Limb (tissue), 2 donors: Measurements from ENCODE around the gene PRSS38.

Experiments used
- DNase-seq, 2 donors: peaks; one replicate each; pipeline ENCODE4 v3.0.0-alpha.2; 2016; ENCODE audit errors: extremely low spot score in 2 of 2

Gene PRSS38

DNA sequence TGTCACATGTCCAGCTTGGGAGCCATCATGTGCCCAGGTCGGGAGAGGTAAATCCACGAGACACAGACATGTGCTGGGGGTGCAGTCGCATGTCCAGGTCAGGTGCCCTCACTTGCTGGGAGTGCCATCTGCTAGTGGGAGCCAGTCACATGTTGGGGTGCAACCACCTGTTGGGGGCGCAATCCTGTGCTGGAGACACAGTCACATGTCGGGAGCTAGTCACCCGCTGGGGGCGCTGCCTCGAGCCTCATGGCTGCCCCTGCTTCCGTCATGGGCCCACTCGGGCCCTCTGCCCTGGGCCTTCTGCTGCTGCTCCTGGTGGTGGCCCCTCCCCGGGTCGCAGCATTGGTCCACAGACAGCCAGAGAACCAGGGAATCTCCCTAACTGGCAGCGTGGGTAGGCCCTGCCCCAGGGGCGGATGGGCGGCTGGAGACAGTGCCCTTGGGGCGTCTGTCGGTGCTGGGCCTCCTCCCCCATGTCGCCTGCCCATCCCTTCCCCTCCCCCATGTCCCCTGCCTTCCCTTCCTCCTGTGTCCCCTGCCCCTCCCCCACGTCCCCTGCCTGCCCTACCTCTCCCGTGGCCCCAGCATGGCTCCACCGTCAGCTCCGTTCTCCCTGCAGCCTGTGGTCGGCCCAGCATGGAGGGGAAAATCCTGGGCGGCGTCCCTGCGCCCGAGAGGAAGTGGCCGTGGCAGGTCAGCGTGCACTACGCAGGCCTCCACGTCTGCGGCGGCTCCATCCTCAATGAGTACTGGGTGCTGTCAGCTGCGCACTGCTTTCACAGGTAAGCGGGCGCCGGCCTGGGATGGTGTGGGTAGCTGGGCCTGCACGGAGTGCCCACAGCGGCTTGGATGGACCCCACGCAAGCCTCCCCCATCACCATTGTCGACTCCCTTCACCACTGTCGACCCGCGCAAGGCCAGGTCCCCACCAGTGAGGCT is at the start of gene PRSS38:
PRSS38 (plus strand) TSS at position 208 of the 942 bp plus-strand sequence; CDS start at position 250, 42 bp downstream.
- no peak for DNase-seq

GRCh38 chr1:227766015-227766634 is 49.4 kb upstream of the PRSS38 start:
- no peak for DNase-seq

DNA sequence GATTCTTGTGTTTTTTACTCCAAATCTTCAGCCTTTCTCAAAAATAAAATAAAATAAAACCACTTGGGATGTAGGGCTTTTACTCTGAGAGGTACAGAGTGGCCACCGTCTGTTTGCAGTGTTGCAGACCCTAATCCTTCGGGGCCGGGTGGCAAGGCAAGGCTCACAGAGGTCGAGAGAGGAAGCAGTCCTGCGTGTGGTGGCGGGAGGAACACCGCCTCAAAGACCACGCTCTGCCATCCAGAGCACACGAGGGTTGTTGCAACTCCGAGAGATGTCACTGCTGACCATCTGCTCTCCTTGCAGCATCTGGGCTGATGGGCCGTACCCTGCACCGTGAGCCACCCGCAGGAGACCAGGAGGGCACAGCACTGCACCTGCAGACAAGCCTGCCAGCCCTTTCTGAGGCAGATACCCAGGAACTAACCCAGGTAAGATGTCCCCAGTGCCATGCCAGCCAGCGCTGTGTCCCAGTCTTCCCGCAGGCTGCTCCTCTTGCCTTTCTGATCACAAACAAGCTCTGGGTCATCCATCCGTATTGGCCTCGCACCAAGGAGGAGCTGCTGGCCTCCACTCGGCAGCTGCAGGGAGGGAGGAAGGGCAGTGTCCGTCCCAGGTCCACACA is 48.7 kb upstream of the PRSS38 start:
- no peak for DNase-seq

- DNase-seq = no peak
Measured at GRCh38 chr1:227767401-227768124, 47.9 kb upstream of the PRSS38 start.

DNA sequence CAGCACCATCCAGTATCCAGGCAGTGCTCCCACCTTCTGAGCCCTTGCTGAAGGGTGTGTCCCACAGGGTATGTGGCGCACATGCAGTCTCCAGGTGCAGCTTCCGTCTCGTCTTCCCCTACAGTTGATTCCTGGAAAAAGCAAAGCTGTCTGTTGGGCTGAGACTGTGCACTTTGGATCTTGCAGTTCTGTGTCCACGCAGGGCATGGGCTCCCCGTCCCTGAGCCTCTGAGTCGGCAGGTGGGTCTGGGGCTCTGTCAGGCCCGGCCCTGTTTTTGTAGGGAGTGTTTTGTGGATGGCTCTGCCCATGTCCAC is 47.4 kb upstream of the PRSS38 start:
- DNase-seq = no peak

- no peak for DNase-seq
Measured at GRCh38 chr1:227768640-227769039, 46.8 kb upstream of the PRSS38 start.

DNA sequence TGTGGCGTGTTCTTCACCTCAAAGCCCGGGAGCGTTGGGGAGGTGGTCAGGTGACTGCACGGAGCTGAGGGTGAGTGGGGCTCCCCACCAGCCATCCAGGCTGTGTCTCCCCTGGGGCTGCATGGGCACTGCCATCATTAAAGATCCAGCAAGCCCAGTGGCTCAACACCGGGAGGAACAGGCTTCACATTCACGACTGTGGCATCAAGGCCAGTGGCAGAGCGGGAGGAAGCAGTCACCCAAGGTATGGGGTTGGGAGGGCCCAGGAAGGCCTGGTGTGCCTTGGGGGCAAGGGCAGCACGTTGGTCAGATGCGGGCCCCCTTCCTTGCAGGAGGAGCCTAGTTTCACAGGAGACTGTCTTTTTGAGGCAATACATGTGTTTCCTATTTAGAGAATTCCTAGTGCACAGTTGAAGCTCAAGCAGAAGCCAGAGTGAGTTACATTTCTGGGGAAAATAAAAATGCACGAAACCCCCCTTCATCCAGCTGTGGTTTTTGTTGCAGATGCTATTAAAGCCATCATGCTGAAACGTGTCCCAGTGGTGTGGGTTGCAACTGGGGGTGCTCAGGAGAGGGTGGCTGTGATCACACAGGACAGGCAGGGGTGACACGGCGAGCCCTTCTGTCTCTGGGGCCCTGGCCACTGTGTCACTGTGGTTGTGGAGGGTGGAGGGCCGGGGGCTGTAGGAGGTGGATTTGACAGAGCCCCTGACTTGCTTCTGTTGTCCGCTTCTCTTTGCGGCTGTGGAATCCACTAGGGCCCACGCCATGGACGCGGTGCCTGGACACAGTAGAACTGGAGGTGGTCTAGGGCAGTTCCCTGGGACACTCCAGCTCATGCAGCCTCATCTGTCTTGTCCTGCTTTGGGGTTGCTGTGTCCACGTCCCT is 46.2 kb upstream of the PRSS38 start:
- DNase-seq = no peak

DNA sequence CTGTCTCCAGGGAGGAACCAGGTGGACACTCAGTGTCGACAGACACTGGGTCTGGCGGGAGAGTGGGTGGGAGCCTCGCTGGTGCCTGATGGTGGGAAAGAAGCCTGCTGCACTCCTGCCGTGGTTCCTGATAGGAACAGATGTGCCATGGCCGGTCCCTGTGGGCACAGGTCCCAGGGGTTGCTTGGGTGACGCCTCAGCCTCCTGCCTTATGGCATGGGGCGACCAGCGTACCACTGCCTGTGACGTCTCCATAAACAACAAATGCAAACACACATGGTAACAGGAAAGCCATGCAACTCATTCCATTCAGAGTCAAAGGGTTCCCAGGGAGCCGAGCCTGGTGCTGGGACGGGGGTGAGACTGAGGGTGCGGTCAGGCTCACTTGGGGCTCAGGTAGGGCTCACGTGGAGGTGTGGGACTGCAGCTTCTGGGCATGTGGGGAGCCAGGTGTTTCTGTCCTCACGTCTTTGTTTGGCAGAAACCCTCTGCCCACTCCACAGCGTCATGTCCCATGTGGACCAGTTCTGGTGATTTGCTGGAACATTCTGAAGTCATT is 45.5 kb upstream of the PRSS38 start:
- DNase-seq = no peak

- no peak for DNase-seq
Measured at GRCh38 chr1:227770812-227771211, 44.7 kb upstream of the PRSS38 start.

GRCh38 chr1:227771326-227771725 is 44.1 kb upstream of the PRSS38 start:
- no peak for DNase-seq

DNA sequence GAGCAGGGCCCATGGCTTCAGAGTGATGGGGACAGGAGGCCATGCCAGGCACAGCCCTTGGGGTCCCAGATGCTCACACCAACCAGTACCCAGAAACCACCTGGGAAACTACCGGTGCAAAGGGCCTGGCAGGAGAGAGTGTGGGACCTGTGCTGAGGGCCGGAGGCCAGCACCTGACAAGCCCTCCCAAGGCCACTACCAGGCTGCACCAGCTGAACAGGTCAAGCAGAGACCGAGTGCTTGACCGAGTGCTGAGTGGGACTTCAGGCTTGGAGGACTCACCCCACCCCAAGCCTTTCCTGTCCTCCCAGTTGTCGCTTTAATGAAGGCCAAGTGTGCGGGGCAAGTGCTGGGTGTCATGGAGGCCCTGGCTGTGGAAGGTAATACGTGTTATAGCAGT is 43.7 kb upstream of the PRSS38 start:
- no peak for DNase-seq

DNA sequence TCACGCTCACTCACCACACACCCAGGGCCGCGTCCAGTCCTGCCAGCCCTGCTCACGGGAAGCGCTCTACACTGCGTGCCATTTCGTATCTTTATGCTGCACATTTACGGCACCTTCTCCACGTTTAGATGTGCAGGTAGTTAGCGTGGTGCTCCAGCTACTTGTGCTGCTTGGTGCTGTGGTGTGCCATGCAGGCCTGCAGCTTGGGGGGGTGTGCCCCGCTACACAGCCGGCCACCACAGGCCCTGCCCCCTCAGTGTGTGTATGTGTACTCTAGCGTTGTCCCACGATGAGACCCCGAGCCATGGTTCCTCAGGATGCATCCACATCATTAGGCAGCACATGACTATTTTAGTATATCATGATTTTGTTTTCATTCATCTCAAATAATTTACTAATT is 41.9 kb upstream of the PRSS38 start:
- DNase-seq = no peak

DNA sequence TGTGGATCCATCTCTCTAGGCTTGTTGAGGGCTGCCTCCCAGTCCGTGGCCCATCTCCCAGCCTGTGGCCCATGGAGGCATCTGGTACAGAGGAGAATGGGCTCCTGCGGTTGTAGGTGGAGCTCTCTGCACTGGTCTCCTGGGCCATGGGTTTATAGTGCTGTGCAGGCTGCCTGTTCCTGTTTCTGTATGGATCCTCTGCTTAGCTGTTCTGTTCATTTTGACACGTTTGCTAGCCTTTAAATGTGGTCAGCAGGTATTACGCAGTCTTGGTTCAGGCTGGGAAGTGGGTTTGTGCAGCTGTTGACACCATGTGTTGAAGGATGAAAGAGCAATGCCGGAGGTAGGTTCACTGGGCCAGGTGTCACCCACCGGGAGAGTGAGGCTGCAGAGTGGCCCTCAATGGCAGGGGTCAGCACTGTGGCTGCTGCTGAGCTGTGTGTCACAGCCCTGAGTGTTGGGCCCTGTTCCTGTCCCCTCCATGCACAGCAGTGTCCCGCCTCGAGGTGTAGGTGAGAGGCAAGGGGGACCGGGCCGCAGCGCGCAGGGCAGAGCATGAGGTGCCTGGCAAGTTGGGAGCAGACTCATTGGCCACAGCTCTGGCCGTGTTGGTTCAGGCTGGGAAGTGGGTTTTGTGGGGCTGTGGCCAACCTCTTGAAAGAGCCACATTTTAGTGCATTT is 41.3 kb upstream of the PRSS38 start:
- DNase-seq = no peak

GRCh38 chr1:227774821-227775661 is 40.4 kb upstream of the PRSS38 start:
- peak; percentile 51 to 61 for DNase-seq

- no peak for DNase-seq
Measured at GRCh38 chr1:227775841-227776240, 39.6 kb upstream of the PRSS38 start.

DNA sequence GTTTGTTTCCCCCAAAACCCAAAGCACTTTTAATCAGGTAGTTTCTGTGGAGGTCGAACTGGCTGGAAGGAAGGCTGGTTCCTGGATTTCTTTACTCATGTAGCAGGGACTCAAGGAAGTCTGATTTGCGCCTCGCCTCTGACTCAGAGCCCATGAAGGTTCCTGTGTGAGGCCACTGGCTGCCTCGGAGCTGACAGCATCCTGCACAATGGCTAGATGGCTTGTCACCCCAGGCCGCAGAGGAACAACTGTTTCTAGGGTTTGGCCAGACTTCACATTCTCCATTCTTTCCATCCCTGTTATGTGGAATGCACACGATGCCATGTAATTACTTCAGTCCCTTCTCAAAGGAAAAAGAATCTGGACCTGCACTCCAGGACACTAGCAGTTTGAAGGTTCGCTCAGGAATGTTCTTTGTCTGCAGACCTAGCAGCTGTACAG is 39.1 kb upstream of the PRSS38 start:
- DNase-seq = no peak

- no peak for DNase-seq
Measured at GRCh38 chr1:227777156-227777555, 38.3 kb upstream of the PRSS38 start.

- DNase-seq = no peak
Measured at GRCh38 chr1:227777646-227778045, 37.8 kb upstream of the PRSS38 start.

DNA sequence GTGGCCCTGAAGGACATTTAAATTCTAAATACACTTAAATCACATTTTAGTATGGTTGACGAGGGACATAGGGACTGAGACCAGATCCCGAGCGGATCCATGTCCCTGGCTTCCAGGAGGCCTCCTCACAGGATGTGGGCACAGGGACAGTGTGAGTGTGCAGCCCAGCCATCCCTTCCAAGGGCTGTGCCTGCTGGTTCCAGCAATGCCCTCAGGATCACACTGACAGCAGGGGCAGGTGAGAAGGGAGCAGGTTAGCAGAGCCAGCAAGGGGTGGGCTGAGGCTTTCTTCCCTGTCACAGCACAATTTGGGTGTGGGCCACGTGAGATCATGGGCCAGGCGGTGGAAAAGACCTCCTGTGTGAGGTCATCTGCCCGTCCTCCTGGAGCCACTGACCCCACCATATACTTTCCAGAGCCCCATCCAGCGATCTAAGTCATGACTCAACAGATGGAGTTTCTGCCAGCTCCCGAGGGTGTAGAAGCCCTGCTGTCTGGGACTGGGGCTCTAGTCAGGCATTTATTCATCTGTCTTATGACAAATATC is 37.0 kb upstream of the PRSS38 start:
- DNase-seq = no peak
